Measurements from ENCODE around the gene ARHGAP18. TPM values are rescaled to one million over a fixed set of nuclear protein-coding genes. Genes with fewer than 3 reads are reported as not detected.

ARHGAP18 gene
- total RNA-seq, 1 experiment from 2014 or later = 2.4 TPM

GRCh38 chr6:129733290-129733689 lies 23.3 kb upstream of the ARHGAP18 start:
- Histone ChIP-seq H4K5ac (ENCODE audit: insufficient read length, low read depth, low read length) (no peak overlapping the region), H3K27me3 (ENCODE audit: insufficient read depth, low read length) (no peaks in the 10 kb centered on the region), H3K4ac (ENCODE audit: low read depth, low read length) (no peak overlapping the region), H2BK120ac (ENCODE audit: low read depth, low read length, poor library complexity, severe bottlenecking) (no peak overlapping the region), H3T11ph (ENCODE audit: low read length) (no peak overlapping the region), H3K23me2 (ENCODE audit: insufficient read length, low read depth, low read length, poor library complexity, severe bottlenecking) (no peaks in the 10 kb centered on the region), H3K9ac (ENCODE audit: extremely low read depth, insufficient read length, low read length) (no peak overlapping the region), H3K4me1 (ENCODE audit: insufficient read depth, low read length) (no peaks in the 10 kb centered on the region), H3K9me3 (ENCODE audit: control insufficient read depth, low read depth, low read length) (no peaks in the 10 kb centered on the region), H3K79me1 (ENCODE audit: insufficient read depth, low read depth, low read length, poor library complexity, severe bottlenecking) (no peaks in the 10 kb centered on the region), H2BK20ac (ENCODE audit: low read depth, low read length, poor library complexity, severe bottlenecking) (no peak overlapping the region), H3K27ac (ENCODE audit: insufficient read length, low read depth, low read length) (no peak overlapping the region), H4K91ac (ENCODE audit: insufficient read length, low read depth, low read length) (no peak overlapping the region), H2BK15ac (ENCODE audit: low read depth, low read length) (no peak overlapping the region), H3K23ac (ENCODE audit: insufficient read length, low read depth, low read length) (no peak overlapping the region), H3K14ac (ENCODE audit: insufficient read depth, low read length) (no peak overlapping the region), H2BK12ac (ENCODE audit: insufficient read length, low read depth, low read length) (no peak overlapping the region), H2AK5ac (ENCODE audit: insufficient read length, low read length) (no peak overlapping the region), H2BK5ac (ENCODE audit: insufficient read length, low read length) (no peak overlapping the region), H4K8ac (replicated peaks; ENCODE audit: insufficient read length, low read depth, low read length) (no peak overlapping the region), H3K4me2 (ENCODE audit: insufficient read depth, insufficient read length, low read length) (no peak overlapping the region), H3K79me2 (ENCODE audit: insufficient read depth, low read length) (no peaks in the 10 kb centered on the region), H4K20me1 (ENCODE audit: control insufficient read depth, insufficient read depth, insufficient read length) (no peaks in the 10 kb centered on the region), H3K18ac (ENCODE audit: insufficient read length, low read depth, low read length) (no peak overlapping the region), H3K56ac (ENCODE audit: insufficient read length, low read depth, low read length) (no peak overlapping the region), H2AFZ (ENCODE audit: low read length) (no peak overlapping the region)
- Mint-ChIP-seq H3K27ac (no peak overlapping the region), H3K4me1 (peaks cover 2 to 3% of the 10 kb centered on the region in 2 experiments; a peak in 1 of 4 replicates), H3K27me3 (ENCODE audit: low read depth) (no peaks in the 10 kb centered on the region), H3K4me3 (no peak overlapping the region), H3K9me3 (no peaks in the 10 kb centered on the region), H3K36me3 (ENCODE audit: insufficient read depth in 1 of 3, low read depth in 3 of 3) (no peaks in the 10 kb centered on the region)
- no CpG with 5 or more reads among the region's 2 CpGs for WGBS (ENCODE audit: extremely low coverage, insufficient read length, low lambda C conversion rate)
- no peak for DNase-seq
- no peak for TF ChIP-seq CTCF (conservative IDR thresholded peaks at IDR 0.05)
